SK-N-MC (cell line): ENCODE measurements around the gene PTGS2.

Experiments used
- EZH2 ChIP-seq: fragments of 200-600 bp; sonication (generic); IDR thresholded peaks from one replicate; pipeline ENCODE4 v1.6.1; 2017; ENCODE audit warnings: antibody characterized with exemption
- FOXP2 ChIP-seq: optimal IDR thresholded peaks from 2 replicates; pipeline ENCODE3; 2011; ENCODE audit warnings: mild to moderate bottlenecking, moderate library complexity; ENCODE audit not compliant: insufficient read depth; ENCODE audit errors: extremely low read length, control extremely low read depth

- TF ChIP-seq EZH2 (no peak), FOXP2 (no peak)
Measured at GRCh38 chr1:186670297-186671135, 9.7 kb downstream of the PTGS2 start.
